OCI-LY7 (cell line): ENCODE measurements around the gene SLC13A1. TPM values are rescaled to one million over a fixed set of nuclear protein-coding genes. Genes with fewer than 3 reads are reported as not detected.

Experiments
- BruUV-seq: library from RNA; stranded (reverse); fragments of 400-500 nt; replicated peaks from 2 replicates; lab custom pipeline; 2021; lab: Mats Ljungman, UMichigan
- CTCF ChIA-PET: fragments of 300-600 bp; sonication (Branson Sonifier 250); formaldehyde crosslinking; loops from one replicate; lab custom pipeline; 2022; ENCODE audit warnings: antibody characterized with exemption; ENCODE audit not compliant: unreplicated experiment; lab: Charles Lee
- POLR2A ChIA-PET: fragments of 300-600 bp; sonication (Branson Sonifier 250); formaldehyde crosslinking; loops from one replicate; lab custom pipeline; 2022; ENCODE audit warnings: antibody characterized with exemption; lab: Charles Lee
- DNase-seq: peaks from one replicate; pipeline ENCODE4 v3.0.0-alpha.2; 2015; ENCODE audit warnings: low spot score
- H2AFZ ChIP-seq: fragments of 200-600 bp; sonication (generic), shearing (Covaris generic); 2 replicates; pipeline ENCODE4 v1.6.1; 2014; ENCODE audit warnings: mild to moderate bottlenecking, antibody characterized with exemption, low read length, moderate library complexity
- H3K27ac ChIP-seq: fragments of 200-600 bp; sonication (generic); 2 replicates; pipeline ENCODE4 v1.5.1; 2014; ENCODE audit warnings: mixed run types, low read depth, mild to moderate bottlenecking, moderate library complexity, low read length, inconsistent platforms; ENCODE audit not compliant: poor library complexity, severe bottlenecking
- H3K36me3 ChIP-seq: fragments of 200-600 bp; sonication (generic); 2 replicates; pipeline ENCODE4 v1.6.1; 2014; ENCODE audit warnings: mild to moderate bottlenecking, antibody characterized with exemption, low read length, moderate library complexity, mixed read lengths; ENCODE audit not compliant: insufficient read depth
- H3K4me1 ChIP-seq: fragments of 200-600 bp; sonication (generic); 2 replicates; pipeline ENCODE4 v1.5.1; 2014; ENCODE audit warnings: mild to moderate bottlenecking, low read length; ENCODE audit not compliant: insufficient read depth, poor library complexity, severe bottlenecking
- H3K4me2 ChIP-seq: fragments of 200-600 bp; sonication (generic); 2 replicates; pipeline ENCODE4 v1.6.1; 2014; ENCODE audit warnings: mild to moderate bottlenecking, low read length
- H3K4me3 ChIP-seq: fragments of 200-600 bp; sonication (generic); 2 replicates; pipeline ENCODE4 v1.5.1; 2014; ENCODE audit warnings: mild to moderate bottlenecking, low read depth, low read length; ENCODE audit not compliant: poor library complexity, severe bottlenecking
- H3K79me2 ChIP-seq: fragments of 200-600 bp; sonication (generic); 2 replicates; pipeline ENCODE4 v1.6.1; 2016; ENCODE audit warnings: low read depth, mild to moderate bottlenecking, low read length, moderate library complexity, mixed read lengths; ENCODE audit not compliant: insufficient read depth
- H3K9me2 ChIP-seq: fragments of 200-600 bp; sonication (generic); 2 replicates; pipeline ENCODE4 v1.6.1; 2016; ENCODE audit warnings: mild to moderate bottlenecking, low read length, mixed read lengths; ENCODE audit not compliant: insufficient read depth
- H3K9me3 ChIP-seq: fragments of 200-600 bp; sonication (generic); 2 replicates; pipeline ENCODE4 v1.6.1; 2014; ENCODE audit warnings: mild to moderate bottlenecking, mixed run types, low read length, mixed read lengths
- H4K20me1 ChIP-seq: fragments of 200-600 bp; sonication (generic); 2 replicates; pipeline ENCODE4 v1.6.1; 2014; ENCODE audit warnings: mild to moderate bottlenecking, antibody characterized with exemption, low read length, moderate library complexity, mixed read lengths; ENCODE audit not compliant: insufficient read depth
- CTCF ChIP-seq: fragments of 200-600 bp; sonication (generic); conservative IDR thresholded peaks from 2 replicates; pipeline ENCODE4 v1.5.1; 2014; ENCODE audit warnings: mild to moderate bottlenecking, antibody characterized with exemption, low read length, moderate library complexity, mixed read lengths
- EZH2phosphoT487 ChIP-seq: fragments of 200-600 bp; sonication (generic); IDR thresholded peaks from 2 replicates; pipeline ENCODE4 v1.6.1; 2018; ENCODE audit warnings: low read depth, borderline replicate concordance, mild to moderate bottlenecking, mixed run types, antibody characterized with exemption, low read length, moderate library complexity, mixed read lengths
- intact Hi-C: fragments of 100-400 bp; cut with micrococcal nuclease; formaldehyde crosslinking; loops from one replicate; pipeline ENCODE4 v1.10.0; 2022; ENCODE audit not compliant: unreplicated experiment
- total RNA-seq, 2 experiments: library from RNA; depleted of rRNA in 1 of 2; stranded (reverse); fragments of >200 nt in 1 of 2; shearing (Covaris generic) in 1 of 2; gene quantifications; 2 replicates each; pipeline ENCODE4 v1.2.3, GENCODE V29; 2014 to 2022

SLC13A1 gene
- total RNA-seq, 2 experiments from 2014 or later = not detected

- BruUV-seq = no TSS peak
- no peaks in the 10 kb centered on the region for H3K9me3 ChIP-seq
- H3K4me2 ChIP-seq = no peak overlapping the region
- no peaks in the 10 kb centered on the region for H3K79me2 ChIP-seq
- no peaks in the 10 kb centered on the region for H3K36me3 ChIP-seq
- ChIA-PET CTCF (no interaction called here), POLR2A (no interaction called here)
- intact Hi-C loops = no loop called here
- no peaks in the 10 kb centered on the region for H3K9me2 ChIP-seq
- TF ChIP-seq EZH2phosphoT487 (no peak), CTCF (no peak)
- H3K4me1 ChIP-seq = no peaks in the 10 kb centered on the region
- no peak overlapping the region for H3K27ac ChIP-seq
- no peak overlapping the region for H2AFZ ChIP-seq
- DNase-seq = no peak
- no peaks in the 10 kb centered on the region for H4K20me1 ChIP-seq
- H3K4me3 ChIP-seq = no peak overlapping the region
Observed at GRCh38 chr7:123184271-123184670, 15.5 kb downstream of the SLC13A1 start.

GRCh38 chr7:123183431-123183830, 16.3 kb downstream of the SLC13A1 start:
- BruUV-seq = no TSS peak
- H3K36me3 ChIP-seq = no peaks in the 10 kb centered on the region
- H3K9me3 ChIP-seq = no peaks in the 10 kb centered on the region
- H3K4me2 ChIP-seq = no peak overlapping the region
- H2AFZ ChIP-seq = no peak overlapping the region
- no peaks in the 10 kb centered on the region for H3K79me2 ChIP-seq
- POLR2A ChIA-PET = no interaction called here
- H3K27ac ChIP-seq = no peak overlapping the region
- TF ChIP-seq EZH2phosphoT487 (no peak), CTCF (no peak)
- H3K9me2 ChIP-seq = no peaks in the 10 kb centered on the region
- CTCF ChIA-PET = no interaction called here
- H4K20me1 ChIP-seq = no peaks in the 10 kb centered on the region
- intact Hi-C loops = no loop called here
- no peaks in the 10 kb centered on the region for H3K4me1 ChIP-seq
- H3K4me3 ChIP-seq = no peak overlapping the region
- no peak for DNase-seq

- Histone ChIP-seq H2AFZ (no peak overlapping the region), H3K27ac (no peak overlapping the region), H3K79me2 (no peaks in the 10 kb centered on the region), H3K4me3 (no peak overlapping the region), H3K9me2 (no peaks in the 10 kb centered on the region), H3K4me2 (no peak overlapping the region), H3K9me3 (no peaks in the 10 kb centered on the region), H4K20me1 (no peaks in the 10 kb centered on the region), H3K36me3 (no peaks in the 10 kb centered on the region), H3K4me1 (no peaks in the 10 kb centered on the region)
- no peak for TF ChIP-seq CTCF
- TF ChIP-seq EZH2phosphoT487 = no peak
- intact Hi-C loops = no loop called here
- ChIA-PET CTCF (no interaction called here), POLR2A (no interaction called here)
- DNase-seq = no peak
- no TSS peak for BruUV-seq
Observed at GRCh38 chr7:123177442-123177841, 22.3 kb downstream of the SLC13A1 start.
